AG04449 (cell line): ENCODE results near the gene KATNIP.

Source experiments
- CTCF ChIA-PET: fragments of 350-600 bp; formaldehyde crosslinking; extraction: SDS; loops from one replicate; lab custom pipeline; 2021; ENCODE audit warnings: antibody characterized with exemption; lab: Yijun Ruan, JAX
- POLR2A ChIA-PET: fragments of 400-600, 350-600 bp; formaldehyde crosslinking; extraction: SDS; loops from one replicate; lab custom pipeline; 2020; ENCODE audit warnings: antibody characterized with exemption, inconsistent platforms; lab: Yijun Ruan, JAX
- DNase-seq: peaks from one replicate; pipeline ENCODE4 v3.0.0-alpha.2; 2010; ENCODE audit warnings: low read depth, low spot score
- H3K4me3 ChIP-seq: 2 replicates; pipeline ENCODE4 v1.5.1; 2011; ENCODE audit warnings: low read depth, mild to moderate bottlenecking, control low read depth, low read length
- CTCF ChIP-seq: IDR thresholded peaks from one replicate; pipeline ENCODE4 v1.5.1; 2011; ENCODE audit warnings: mild to moderate bottlenecking, moderate library complexity, low read length, control low read depth, inconsistent platforms; ENCODE audit not compliant: insufficient read depth; ENCODE audit errors: missing control alignments

Gene KATNIP

GRCh38 chr16:27591837-27592236 lies 41.9 kb downstream of the KATNIP start:
- CTCF ChIA-PET = interaction anchor here (0.6 to 3.7 kb wide), 2 partner anchors 37 to 48 kb away, joined by 3 to 10 read pairs; no protein-coding TSS in a partner anchor
- no peak for TF ChIP-seq CTCF

GRCh38 chr16:27595475-27595874 lies 45.5 kb downstream of the KATNIP start:
- no peak overlapping the region for H3K4me3 ChIP-seq
- TF ChIP-seq CTCF = no peak
- no peak for DNase-seq
- POLR2A ChIA-PET = no interaction called here
- CTCF ChIA-PET = interaction anchor here (1.0 to 1.3 kb wide), 2 partner anchors 10 to 537 kb away, joined by 3 read pairs; no protein-coding TSS in a partner anchor

More at GRCh38 chr16:27591837-27592236, 41.9 kb downstream of the KATNIP start:
- POLR2A ChIA-PET = no interaction called here
- no peak for DNase-seq
- H3K4me3 ChIP-seq = no peak overlapping the region

- ChIA-PET CTCF (interaction anchor here (1.0 kb wide), 1 partner anchor 536 kb away, joined by 3 read pairs; no protein-coding TSS in a partner anchor), POLR2A (no interaction called here)
- TF ChIP-seq CTCF = no peak
- DNase-seq = no peak
- no peak overlapping the region for H3K4me3 ChIP-seq
These were observed 46.0 kb downstream of the KATNIP start for GRCh38 chr16:27595993-27596392.

- DNase-seq = no peak
- no peak for TF ChIP-seq CTCF
- ChIA-PET POLR2A (no interaction called here), CTCF (no interaction called here)
- H3K4me3 ChIP-seq = no peak overlapping the region
These were observed 46.5 kb downstream of the KATNIP start for GRCh38 chr16:27596411-27596810.

- ChIA-PET CTCF (no interaction called here), POLR2A (no interaction called here)
- no peak overlapping the region for H3K4me3 ChIP-seq
- no peak for DNase-seq
- no peak for TF ChIP-seq CTCF
These were observed 47.4 kb downstream of the KATNIP start for GRCh38 chr16:27597361-27597760.

GRCh38 chr16:27598220-27598619 lies 48.3 kb downstream of the KATNIP start:
- ChIA-PET POLR2A (no interaction called here), CTCF (no interaction called here)
- no peak overlapping the region for H3K4me3 ChIP-seq
- no peak for DNase-seq
- no peak for TF ChIP-seq CTCF
